ENCODE data around the gene CALB2. TPM values are rescaled to one million over a fixed set of nuclear protein-coding genes. Genes with fewer than 3 reads are reported as not detected.

The CALB2 gene
- total RNA-seq, 1 experiment from 2014 or later: 5.5 TPM

- no TSS peak for BruUV-seq (replicated peaks)
- Histone ChIP-seq H3K79me2 (ENCODE audit: insufficient read depth, low read length) (no peaks in the 10 kb centered on the region), H3K36me3 (ENCODE audit: control insufficient read depth in 1 of 2, insufficient read depth in 2 of 2, low read length in 2 of 2) (no peaks in the 10 kb centered on the region), H3K9me2 (ENCODE audit: insufficient read depth) (no peaks in the 10 kb centered on the region), H4K20me1 (ENCODE audit: insufficient read depth) (no peaks in the 10 kb centered on the region), H3K4me3 (replicated peaks in 1 of 2; ENCODE audit: low read depth in 1 of 2, low read length in 2 of 2) (no peak overlapping the region), H3K9ac (ENCODE audit: low read length) (no peak overlapping the region), H3K9me3 (ENCODE audit: control insufficient read depth in 1 of 2, insufficient read depth in 1 of 2, low read depth in 1 of 2, low read length in 2 of 2) (no peaks in the 10 kb centered on the region), H3K27me3 (ENCODE audit: insufficient read depth, low read length) (peaks cover 7% of the 10 kb centered on the region; the same call in 1 of the 2 replicates), H2AFZ (ENCODE audit: low read depth, low read length, poor library complexity, severe bottlenecking) (no peak overlapping the region), H3K27ac (ENCODE audit: low read depth, low read length) (no peak overlapping the region), H3K4me2 (ENCODE audit: low read length) (no peak overlapping the region), H3K4me1 (ENCODE audit: control insufficient read depth in 1 of 2, insufficient read depth in 2 of 2, low read length in 2 of 2) (peaks cover 9 to 11% of the 10 kb centered on the region in 2 experiments; a peak in 3 of 4 replicates)
- ATAC-seq (no peak), DNase-seq (ENCODE audit: low read depth, low spot score) (no peak)
- CTCF ChIA-PET: no interaction called here
- intact Hi-C loops (cut with micrococcal nuclease): no loop called here
- POLR2A ChIA-PET: no interaction called here
- TF ChIP-seq ELF1 (IDR thresholded peaks at IDR 0.05; ENCODE audit: borderline replicate concordance, low read depth) (no peak), RAD21 (IDR thresholded peaks at IDR 0.05; ENCODE audit: low read depth) (no peak), FOSL1 (IDR thresholded peaks at IDR 0.05; ENCODE audit: low read depth) (no peak), REST (IDR thresholded peaks at IDR 0.05; ENCODE audit: low read depth) (no peak), MAX (IDR thresholded peaks at IDR 0.05) (no peak), ATF3 (IDR thresholded peaks at IDR 0.05) (no peak), POLR2AphosphoS5 (IDR thresholded peaks at IDR 0.05; ENCODE audit: low read depth, low read length) (no peak), EGR1 (IDR thresholded peaks at IDR 0.05; ENCODE audit: low read depth) (no peak), SIN3A (IDR thresholded peaks at IDR 0.05; ENCODE audit: low read depth) (no peak), TCF7L2 (IDR thresholded peaks at IDR 0.05; ENCODE audit: borderline replicate concordance, extremely low read depth, insufficient read depth, insufficient read length) (no peak), YY1 (IDR thresholded peaks at IDR 0.05; ENCODE audit: extremely low read depth, insufficient replicate concordance, low read depth, low read length) (no peak), POLR2A (IDR thresholded peaks at IDR 0.05; ENCODE audit: borderline replicate concordance, extremely low read depth, insufficient read depth, insufficient read length) (no peak), ZNF274 (IDR thresholded peaks at IDR 0.05; ENCODE audit: low read depth, low read length) (no peak), CTCF (IDR thresholded peaks at IDR 0.05 in 2 of 3, conservative IDR thresholded peaks at IDR 0.05 in 1 of 3; ENCODE audit: borderline replicate concordance in 1 of 3, insufficient read depth in 1 of 3, low read depth in 2 of 3, low read length in 2 of 3) (no peak), EZH2 (IDR thresholded peaks at IDR 0.05) (no peak), SRF (IDR thresholded peaks at IDR 0.05; ENCODE audit: low read depth) (no peak), SP1 (IDR thresholded peaks at IDR 0.05; ENCODE audit: low read depth) (no peak), CBX3 (IDR thresholded peaks at IDR 0.05; ENCODE audit: low read depth) (no peak), CEBPB (IDR thresholded peaks at IDR 0.05; ENCODE audit: low read depth) (no peak), ZFX (IDR thresholded peaks at IDR 0.05) (no peak)
- RAD21 ChIA-PET (ENCODE audit: low non-redundant PET in 1 of 2, low total read pairs in 2 of 2, uncharacterized antibody in 2 of 2, unreplicated experiment in 2 of 2): no interaction called here
Observed at GRCh38 chr16:71376465-71377157, 18.1 kb downstream of the CALB2 start.
